Measurements from ENCODE around the gene PLCH2.

DNA sequence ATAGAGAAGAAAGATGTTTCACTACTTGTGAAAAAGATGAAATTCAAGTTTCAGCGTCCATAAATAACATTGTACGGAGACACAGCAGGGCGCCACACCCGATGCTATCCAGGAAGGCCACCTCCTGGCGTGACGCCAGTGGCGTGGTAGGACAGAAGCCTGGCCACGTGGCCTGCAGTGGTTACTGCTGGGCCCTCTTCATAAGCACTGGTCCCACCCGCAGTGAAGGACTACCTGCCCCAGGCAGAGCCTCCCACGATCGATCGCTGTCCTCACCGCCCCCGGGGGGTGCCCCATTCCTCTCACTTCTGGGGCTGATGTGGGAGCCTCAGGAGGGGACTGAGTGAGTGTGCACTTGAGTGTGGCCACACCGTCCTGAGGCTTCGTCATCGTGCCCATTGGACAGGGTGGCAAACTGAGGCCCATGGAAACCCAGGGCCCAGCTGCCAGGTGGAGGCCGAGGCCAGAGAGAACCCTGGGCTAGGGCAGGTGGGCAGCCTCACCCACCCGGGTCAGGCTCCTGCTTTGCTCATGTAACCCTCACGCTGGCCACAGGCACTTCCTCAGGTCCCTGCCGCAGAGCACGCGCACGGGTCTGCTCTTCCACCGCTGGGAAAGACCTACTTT is 65.6 kb downstream of the PLCH2 start:
- TF ChIP-seq POLR2A (IDR thresholded peaks at IDR 0.05) (no peak), POLR2AphosphoS5 (IDR thresholded peaks at IDR 0.05; ENCODE audit: insufficient read depth in 1 of 2, low read depth in 1 of 2) (no peak)
- TF ChIP-seq, protein P1, sequence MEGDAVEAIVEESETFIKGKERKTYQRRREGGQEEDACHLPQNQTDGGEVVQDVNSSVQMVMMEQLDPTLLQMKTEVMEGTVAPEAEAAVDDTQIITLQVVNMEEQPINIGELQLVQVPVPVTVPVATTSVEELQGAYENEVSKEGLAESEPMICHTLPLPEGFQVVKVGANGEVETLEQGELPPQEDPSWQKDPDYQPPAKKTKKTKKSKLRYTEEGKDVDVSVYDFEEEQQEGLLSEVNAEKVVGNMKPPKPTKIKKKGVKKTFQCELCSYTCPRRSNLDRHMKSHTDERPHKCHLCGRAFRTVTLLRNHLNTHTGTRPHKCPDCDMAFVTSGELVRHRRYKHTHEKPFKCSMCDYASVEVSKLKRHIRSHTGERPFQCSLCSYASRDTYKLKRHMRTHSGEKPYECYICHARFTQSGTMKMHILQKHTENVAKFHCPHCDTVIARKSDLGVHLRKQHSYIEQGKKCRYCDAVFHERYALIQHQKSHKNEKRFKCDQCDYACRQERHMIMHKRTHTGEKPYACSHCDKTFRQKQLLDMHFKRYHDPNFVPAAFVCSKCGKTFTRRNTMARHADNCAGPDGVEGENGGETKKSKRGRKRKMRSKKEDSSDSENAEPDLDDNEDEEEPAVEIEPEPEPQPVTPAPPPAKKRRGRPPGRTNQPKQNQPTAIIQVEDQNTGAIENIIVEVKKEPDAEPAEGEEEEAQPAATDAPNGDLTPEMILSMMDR (IDR thresholded peaks at IDR 0.05), result no peak
